Activated T-helper 9 cell treated with anti-CD3 and anti-CD28 coated beads, Interleukin-2, amount 50 U/mL, for 16 hours (primary cell): ENCODE measurements around the gene BCL2L1.

Source experiments
- DNase-seq: peaks from one replicate; pipeline ENCODE4 v3.0.0-alpha.2; 2020; ENCODE audit warnings: low read depth

BCL2L1 gene

DNA sequence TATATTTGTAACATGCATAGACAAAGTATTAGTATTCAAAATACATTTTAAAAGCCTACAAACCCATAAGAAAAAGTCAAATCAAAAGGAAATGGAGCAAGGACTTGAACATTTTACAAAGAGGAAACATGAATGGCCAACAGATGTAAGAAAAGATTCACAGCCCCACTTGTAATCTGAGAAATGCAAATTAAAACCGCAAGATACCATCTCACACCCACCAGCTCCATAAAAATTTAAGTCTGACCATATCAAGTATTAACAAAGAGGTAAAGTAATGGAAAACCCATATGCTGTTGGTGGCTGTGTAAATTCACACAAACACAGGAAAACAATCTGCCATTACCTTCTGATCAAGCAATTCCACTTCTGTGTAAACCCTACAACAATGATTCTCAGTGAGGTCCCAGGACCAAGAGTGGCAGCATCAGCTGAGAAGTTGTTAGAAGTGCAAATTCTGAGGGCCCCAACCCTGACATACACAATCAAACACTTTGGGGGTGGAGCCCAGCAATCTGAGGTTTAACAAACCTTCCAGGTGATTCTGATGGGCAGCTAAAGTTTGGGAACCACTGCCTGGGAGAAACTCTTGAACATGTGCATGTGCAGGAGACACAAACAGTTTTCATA is 30.9 kb downstream of the BCL2L1 start:
- no peak for DNase-seq

GRCh38 chr20:31690124-31690666 is 32.5 kb downstream of the BCL2L1 start:
- no peak for DNase-seq

- no peak for DNase-seq
Observed at GRCh38 chr20:31689141-31689540, 33.5 kb downstream of the BCL2L1 start.

DNA sequence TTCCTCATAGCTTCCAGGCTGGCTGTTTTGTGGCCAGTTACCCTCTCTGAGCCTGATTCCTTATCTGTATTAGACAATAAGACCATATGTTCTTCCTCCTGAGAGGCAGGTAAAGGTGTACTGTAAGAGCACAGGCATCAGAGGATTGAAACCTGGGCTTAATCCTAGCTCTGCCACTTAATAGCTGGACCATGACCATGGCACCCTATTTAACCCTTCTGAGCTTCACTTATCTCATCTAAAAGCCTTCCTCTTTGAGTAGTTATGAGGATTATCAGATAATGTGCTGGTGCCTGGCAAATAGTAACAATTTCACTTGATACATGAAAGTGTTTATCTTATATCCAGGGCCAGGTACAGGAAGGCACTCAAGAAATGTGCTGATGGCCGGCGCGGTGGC is 34.9 kb downstream of the BCL2L1 start:
- no peak for DNase-seq

- no peak for DNase-seq
Observed at GRCh38 chr20:31685853-31686643, 36.6 kb downstream of the BCL2L1 start.

DNA sequence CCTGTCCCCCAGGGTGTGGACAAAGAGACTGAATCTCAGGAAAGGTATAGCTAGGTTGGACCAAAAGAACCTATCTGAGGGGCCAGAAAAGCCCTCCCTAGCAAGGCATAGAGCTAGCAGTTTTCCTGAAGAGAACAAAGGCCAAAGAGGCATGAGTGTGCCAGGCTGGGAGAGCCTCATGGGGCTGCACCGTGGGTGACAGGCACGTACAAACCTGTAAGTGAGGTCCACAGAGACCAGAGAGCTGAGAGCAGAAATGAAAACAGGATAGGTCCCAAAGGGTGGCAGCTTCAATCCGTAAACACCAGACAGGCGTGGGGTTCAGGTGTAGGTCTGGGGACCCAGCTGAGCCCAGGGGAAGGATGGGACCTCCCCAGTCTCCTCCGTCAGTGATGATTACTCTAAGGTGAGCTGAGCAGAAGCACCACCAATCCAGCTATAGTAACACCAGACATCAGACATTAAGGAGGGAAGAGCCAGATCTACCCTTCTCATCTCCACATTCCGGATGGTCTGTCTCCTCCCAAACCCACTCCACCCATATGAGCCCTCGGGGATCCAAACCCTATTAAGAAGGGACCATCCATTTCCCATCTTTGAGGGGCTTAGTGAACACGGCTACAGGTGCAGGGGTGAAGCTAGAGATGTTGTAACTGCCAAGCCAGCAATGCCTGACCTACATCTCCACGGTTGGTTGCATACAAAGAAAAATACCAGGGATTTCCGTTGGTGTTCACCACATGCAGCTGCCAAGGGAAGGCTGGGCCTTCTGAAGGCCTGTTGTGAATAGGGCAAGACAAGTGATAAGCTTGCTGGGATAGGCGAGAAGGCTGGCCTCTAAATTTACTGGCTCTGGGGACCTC is 38.3 kb downstream of the BCL2L1 start:
- no peak for DNase-seq

GRCh38 chr20:31682927-31683326 is 39.7 kb downstream of the BCL2L1 start:
- no peak for DNase-seq

DNA sequence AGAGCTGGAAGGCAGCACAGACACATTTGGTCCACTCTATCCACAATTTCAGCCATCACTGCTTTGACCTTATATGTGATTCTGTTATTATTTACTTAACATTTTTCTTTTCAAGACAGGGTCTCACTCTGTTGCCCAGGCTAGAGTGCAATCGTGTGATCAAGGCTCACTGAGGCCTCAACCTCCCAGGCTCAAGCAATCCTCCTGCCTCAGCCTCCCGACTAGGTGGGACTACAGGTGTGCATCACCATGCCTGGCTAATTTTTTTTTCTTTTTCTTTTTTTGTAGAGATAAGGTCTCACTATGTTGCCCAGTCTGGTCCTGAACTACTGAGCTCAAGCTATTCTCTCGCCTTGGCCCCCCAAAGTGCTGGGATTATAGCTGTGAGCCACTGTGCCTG is 40.3 kb downstream of the BCL2L1 start:
- no peak for DNase-seq

GRCh38 chr20:31681769-31682168 is 40.9 kb downstream of the BCL2L1 start:
- DNase-seq: no peak

DNA sequence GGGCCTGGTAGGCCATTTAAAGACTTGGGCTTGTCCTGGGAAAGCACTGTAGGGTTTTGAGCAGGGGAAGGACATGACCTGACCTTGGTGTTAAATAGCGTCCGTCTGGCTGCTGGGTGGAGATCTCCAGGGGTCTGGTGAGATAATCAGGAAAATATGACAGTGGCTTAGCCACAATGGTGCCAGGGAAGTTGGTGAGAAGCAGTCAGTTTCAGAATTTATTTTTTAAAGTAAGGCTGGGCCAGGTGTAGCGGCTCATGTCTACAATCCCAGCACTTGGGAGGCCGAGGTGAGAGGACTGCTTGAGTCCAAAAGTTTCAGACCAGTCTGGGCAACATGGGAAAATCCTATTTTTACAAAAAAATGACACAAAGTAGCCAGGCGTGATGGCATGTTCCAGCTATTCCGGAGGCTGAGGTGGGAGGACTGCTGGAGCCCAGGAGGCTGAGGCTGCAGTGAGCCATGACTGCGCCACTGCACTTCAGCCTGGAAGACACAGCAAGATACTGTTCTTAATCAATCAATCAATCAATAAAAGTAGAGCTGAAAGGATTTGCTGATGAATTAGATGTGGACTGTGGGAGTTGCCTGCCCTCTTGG is 41.4 kb downstream of the BCL2L1 start:
- no peak for DNase-seq

DNA sequence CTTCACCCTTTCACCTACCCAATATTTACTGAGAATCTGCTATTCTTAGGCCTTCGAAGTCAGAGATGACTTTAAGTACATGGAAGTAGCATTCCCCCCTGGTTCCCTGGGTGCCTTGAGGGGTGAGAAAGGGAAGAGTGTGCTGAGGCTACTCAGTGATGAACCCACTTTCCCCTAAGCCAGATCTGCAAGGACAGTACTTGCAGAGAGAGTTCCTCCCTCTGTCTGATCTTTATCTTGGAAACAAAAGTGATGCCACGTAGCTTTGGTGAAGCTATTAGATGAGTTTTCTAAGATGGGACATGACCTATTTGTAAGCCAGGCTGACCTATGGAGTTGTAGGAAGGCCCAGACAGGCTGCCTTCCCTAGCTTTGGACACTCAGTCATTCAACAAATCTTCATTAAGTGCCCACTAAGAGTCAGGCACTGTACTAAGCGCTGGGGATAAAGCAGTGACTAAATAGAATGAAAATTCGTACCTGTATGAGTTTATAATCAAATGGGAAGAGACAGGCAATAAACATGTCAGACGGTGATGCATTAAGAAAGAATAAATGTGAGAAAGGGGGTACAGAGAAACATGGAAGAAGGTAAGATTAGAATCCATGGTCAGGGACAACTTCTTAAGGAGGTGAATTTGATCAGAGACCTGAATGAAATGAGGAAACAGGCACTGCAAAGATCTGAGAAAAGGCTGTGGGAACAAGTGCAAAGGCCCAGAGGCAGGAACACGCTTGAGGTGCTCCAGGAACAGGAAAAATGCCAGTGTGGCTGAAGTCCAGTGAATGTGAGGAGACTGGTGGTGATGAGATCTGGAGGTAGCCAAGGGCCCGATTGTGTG is 42.2 kb downstream of the BCL2L1 start:
- no peak for DNase-seq

DNA sequence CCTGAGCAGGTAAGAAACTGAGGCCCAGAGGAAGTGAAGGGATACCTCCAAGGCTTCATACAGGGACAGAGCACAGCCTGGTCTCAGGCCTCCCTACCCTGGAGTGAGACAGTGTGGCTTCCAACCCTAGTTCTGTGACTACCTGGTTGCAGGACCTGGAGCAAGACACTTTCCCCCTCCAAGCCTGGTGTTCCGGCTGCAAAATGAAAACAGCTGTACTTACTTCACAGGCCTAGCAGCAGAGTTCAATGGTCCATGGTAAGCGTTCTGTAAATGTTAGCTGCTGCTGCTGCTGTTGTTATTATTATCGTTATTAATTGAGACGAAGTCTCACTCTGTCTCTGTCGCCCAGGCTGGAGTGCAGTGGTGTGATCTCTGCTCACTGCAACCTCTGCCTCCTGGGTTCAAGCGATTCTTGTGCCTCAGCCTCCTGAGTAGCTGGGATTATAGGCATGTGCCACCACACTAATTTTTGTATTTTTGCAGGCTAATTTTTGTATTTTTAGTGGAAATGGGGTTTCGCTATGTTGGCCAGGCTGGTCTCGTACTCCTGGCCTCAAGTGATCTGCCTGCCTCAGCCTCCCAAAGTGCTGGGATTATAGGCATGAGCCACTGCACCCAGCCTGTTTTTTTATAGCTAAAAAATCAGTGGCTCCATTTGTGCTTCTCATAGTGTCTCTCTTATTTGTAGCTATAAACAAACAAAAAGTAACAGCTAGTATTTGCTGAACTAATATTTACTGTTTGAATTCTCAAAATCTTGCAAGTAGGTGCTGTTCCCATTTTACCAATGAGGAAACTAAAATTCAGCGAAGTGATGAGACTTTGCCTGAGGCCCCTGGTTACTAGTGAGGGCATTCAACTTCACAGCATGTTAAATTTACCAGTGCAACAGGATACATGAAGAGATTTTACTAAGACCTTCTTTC is 43.0 kb downstream of the BCL2L1 start:
- DNase-seq: no peak

- DNase-seq: no peak
Observed at GRCh38 chr20:31678389-31679356, 44.0 kb downstream of the BCL2L1 start.

DNA sequence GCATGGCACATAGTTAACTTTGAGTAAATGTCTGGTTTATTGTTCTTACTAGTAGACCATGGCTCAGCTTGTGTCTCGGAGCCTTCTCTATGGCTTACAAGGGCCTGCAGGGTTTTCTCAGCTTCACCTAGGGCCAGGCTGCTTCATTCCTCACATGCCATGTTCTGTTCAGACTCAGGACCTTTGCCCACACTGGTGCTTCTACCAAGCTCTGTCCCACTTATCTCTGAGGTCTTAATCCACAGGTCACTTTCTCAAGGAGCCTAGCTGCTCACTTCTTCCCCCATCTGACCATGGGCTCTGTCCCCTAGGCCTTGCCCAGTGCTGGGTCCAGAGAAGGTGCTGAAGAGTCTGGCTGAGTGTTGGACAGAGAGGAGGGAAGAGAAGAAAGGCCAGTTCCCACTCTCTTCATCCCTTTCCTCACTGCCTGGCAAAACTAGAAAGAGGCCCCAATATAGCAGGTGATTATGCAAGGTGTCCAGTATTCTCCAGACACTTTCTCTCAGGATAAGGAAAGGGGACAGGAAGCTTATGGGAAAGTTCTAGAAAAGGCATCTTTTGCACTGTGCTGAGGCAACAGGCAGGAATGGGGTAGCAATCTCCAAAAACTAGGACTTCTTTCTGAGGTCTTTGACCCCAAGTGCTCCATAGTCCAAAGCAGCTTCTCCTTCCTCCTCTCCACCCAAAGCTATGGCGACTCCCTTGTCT is 45.0 kb downstream of the BCL2L1 start:
- no peak for DNase-seq

DNA sequence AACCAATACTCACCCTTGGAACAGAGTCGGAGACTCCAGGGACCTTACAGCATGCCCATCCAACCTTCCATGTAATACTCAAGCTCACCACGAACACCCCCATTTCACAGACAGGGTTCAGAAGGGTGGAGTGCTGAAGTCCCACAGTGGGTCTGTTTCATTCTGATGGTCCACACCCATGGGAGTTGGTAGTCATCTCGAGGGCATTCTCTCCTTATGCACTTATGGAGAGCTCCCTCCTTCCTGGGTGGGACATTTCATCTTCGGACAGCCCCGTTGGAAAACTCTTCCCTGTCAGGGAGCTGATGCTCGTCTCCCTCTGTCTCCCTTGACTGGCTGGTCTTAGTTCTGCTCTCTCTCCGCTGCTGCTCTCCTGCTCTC is 46.1 kb downstream of the BCL2L1 start:
- no peak for DNase-seq

DNA sequence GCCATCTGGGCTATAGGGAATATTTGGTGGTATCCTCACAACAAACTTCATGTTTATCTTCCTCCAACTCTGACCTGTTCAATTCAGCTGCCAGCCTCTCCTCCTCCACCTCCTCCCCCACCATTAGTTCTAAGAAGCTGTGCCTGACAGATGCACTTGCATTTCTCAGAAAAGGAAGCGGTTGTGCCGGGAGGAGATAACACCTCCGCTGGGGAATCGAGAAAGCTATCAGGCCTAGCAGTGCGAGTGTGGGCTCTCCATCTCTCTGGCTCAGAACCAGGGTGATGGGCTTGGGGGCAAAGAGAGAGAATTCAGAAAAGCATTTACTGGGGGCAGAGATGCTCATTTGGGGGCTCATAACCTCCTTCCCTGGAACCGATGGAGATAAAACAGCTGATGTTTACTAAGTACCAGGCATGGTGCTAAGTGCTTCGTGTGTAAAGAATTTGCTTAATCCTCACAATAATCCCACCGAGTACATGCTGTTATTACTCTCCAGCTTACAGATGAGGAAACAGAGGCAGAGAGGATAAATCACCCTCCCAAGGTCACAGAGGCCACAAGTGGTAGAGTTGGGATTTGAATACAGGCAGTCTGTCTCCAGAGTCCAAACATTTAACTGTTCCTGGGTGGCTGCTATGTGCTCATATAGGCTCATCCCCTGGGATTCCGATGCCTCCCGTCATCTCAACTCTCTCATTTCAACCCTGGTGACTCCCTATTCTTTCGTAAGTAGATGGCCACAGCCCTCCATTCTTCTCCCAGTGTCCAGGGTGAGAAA is 46.6 kb downstream of the BCL2L1 start:
- peak; percentile 38 for DNase-seq
